OCI-LY7 (cell line): ENCODE data around the gene HACD3. TPM values are rescaled to one million over a fixed set of nuclear protein-coding genes. Genes with fewer than 3 reads are reported as not detected.

Experiments used
- BruUV-seq: library from RNA; stranded (reverse); fragments of 400-500 nt; replicated peaks from 2 replicates; lab custom pipeline; 2021; lab: Mats Ljungman, UMichigan
- CTCF ChIA-PET: fragments of 300-600 bp; sonication (Branson Sonifier 250); formaldehyde crosslinking; loops from one replicate; lab custom pipeline; 2022; ENCODE audit warnings: antibody characterized with exemption; ENCODE audit not compliant: unreplicated experiment; lab: Charles Lee
- POLR2A ChIA-PET: fragments of 300-600 bp; sonication (Branson Sonifier 250); formaldehyde crosslinking; loops from one replicate; lab custom pipeline; 2022; ENCODE audit warnings: antibody characterized with exemption; lab: Charles Lee
- DNase-seq: peaks from one replicate; pipeline ENCODE4 v3.0.0-alpha.2; 2015; ENCODE audit warnings: low spot score
- H2AFZ ChIP-seq: fragments of 200-600 bp; sonication (generic), shearing (Covaris generic); 2 replicates; pipeline ENCODE4 v1.6.1; 2014; ENCODE audit warnings: mild to moderate bottlenecking, antibody characterized with exemption, low read length, moderate library complexity
- H3K27ac ChIP-seq: fragments of 200-600 bp; sonication (generic); 2 replicates; pipeline ENCODE4 v1.5.1; 2014; ENCODE audit warnings: mixed run types, low read depth, mild to moderate bottlenecking, moderate library complexity, low read length, inconsistent platforms; ENCODE audit not compliant: poor library complexity, severe bottlenecking
- H3K36me3 ChIP-seq: fragments of 200-600 bp; sonication (generic); 2 replicates; pipeline ENCODE4 v1.6.1; 2014; ENCODE audit warnings: mild to moderate bottlenecking, antibody characterized with exemption, low read length, moderate library complexity, mixed read lengths; ENCODE audit not compliant: insufficient read depth
- H3K4me1 ChIP-seq: fragments of 200-600 bp; sonication (generic); 2 replicates; pipeline ENCODE4 v1.5.1; 2014; ENCODE audit warnings: mild to moderate bottlenecking, low read length; ENCODE audit not compliant: insufficient read depth, poor library complexity, severe bottlenecking
- H3K4me2 ChIP-seq: fragments of 200-600 bp; sonication (generic); 2 replicates; pipeline ENCODE4 v1.6.1; 2014; ENCODE audit warnings: mild to moderate bottlenecking, low read length
- H3K4me3 ChIP-seq: fragments of 200-600 bp; sonication (generic); 2 replicates; pipeline ENCODE4 v1.5.1; 2014; ENCODE audit warnings: mild to moderate bottlenecking, low read depth, low read length; ENCODE audit not compliant: poor library complexity, severe bottlenecking
- H3K79me2 ChIP-seq: fragments of 200-600 bp; sonication (generic); 2 replicates; pipeline ENCODE4 v1.6.1; 2016; ENCODE audit warnings: low read depth, mild to moderate bottlenecking, low read length, moderate library complexity, mixed read lengths; ENCODE audit not compliant: insufficient read depth
- H3K9me2 ChIP-seq: fragments of 200-600 bp; sonication (generic); 2 replicates; pipeline ENCODE4 v1.6.1; 2016; ENCODE audit warnings: mild to moderate bottlenecking, low read length, mixed read lengths; ENCODE audit not compliant: insufficient read depth
- H3K9me3 ChIP-seq: fragments of 200-600 bp; sonication (generic); 2 replicates; pipeline ENCODE4 v1.6.1; 2014; ENCODE audit warnings: mild to moderate bottlenecking, mixed run types, low read length, mixed read lengths
- H4K20me1 ChIP-seq: fragments of 200-600 bp; sonication (generic); 2 replicates; pipeline ENCODE4 v1.6.1; 2014; ENCODE audit warnings: mild to moderate bottlenecking, antibody characterized with exemption, low read length, moderate library complexity, mixed read lengths; ENCODE audit not compliant: insufficient read depth
- EZH2phosphoT487 ChIP-seq: fragments of 200-600 bp; sonication (generic); IDR thresholded peaks from 2 replicates; pipeline ENCODE4 v1.6.1; 2018; ENCODE audit warnings: low read depth, borderline replicate concordance, mild to moderate bottlenecking, mixed run types, antibody characterized with exemption, low read length, moderate library complexity, mixed read lengths
- intact Hi-C: fragments of 100-400 bp; cut with micrococcal nuclease; formaldehyde crosslinking; loops from one replicate; pipeline ENCODE4 v1.10.0; 2022; ENCODE audit not compliant: unreplicated experiment
- total RNA-seq, 2 experiments: library from RNA; depleted of rRNA in 1 of 2; stranded (reverse); fragments of >200 nt in 1 of 2; shearing (Covaris generic) in 1 of 2; gene quantifications; 2 replicates each; pipeline ENCODE4 v1.2.3, GENCODE V29; 2014 to 2022
- TF ChIP-seq, protein P1 (sequence below): fragments of 200-600 bp; sonication (generic); conservative IDR thresholded peaks from 2 replicates; pipeline ENCODE4 v1.5.1; 2014; ENCODE audit warnings: mild to moderate bottlenecking, antibody characterized with exemption, low read length, moderate library complexity, mixed read lengths

The HACD3 gene
- total RNA-seq, 2 experiments from 2014 or later, result 29.2 to 50.5 TPM

DNA sequence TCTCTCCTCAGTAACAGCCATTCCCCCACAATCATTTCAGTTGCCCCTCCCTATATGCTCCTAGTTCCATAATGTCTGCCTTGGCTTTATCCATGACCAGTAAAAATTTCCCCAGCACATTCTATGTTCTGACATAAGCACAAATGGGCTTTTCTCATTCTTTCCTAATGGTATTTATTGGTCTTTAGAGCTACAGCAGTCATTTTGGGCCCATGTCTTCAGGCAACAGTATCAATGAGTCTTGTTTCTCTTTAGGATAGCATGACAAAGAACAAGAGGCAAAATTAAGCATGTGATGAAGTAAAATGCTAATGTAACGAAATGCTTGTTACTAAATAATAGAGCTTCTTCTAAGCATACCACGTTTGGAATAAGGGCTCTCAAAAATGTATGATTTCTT, 20.9 kb upstream of the HACD3 start:
- no peak for DNase-seq
- ChIA-PET CTCF (no interaction called here), POLR2A (no interaction called here)
- Histone ChIP-seq H3K4me1 (no peaks in the 10 kb centered on the region), H2AFZ (no peak overlapping the region), H3K79me2 (peaks cover 21% of the 10 kb centered on the region; the same call in 1 of the 2 replicates), H3K9me2 (no peaks in the 10 kb centered on the region), H3K9me3 (no peaks in the 10 kb centered on the region), H3K36me3 (peaks cover 97% of the 10 kb centered on the region), H3K27ac (no peak overlapping the region), H3K4me2 (no peak overlapping the region), H3K4me3 (no peak overlapping the region), H4K20me1 (no peaks in the 10 kb centered on the region)
- BruUV-seq, result no TSS peak
- TF ChIP-seq, protein P1, sequence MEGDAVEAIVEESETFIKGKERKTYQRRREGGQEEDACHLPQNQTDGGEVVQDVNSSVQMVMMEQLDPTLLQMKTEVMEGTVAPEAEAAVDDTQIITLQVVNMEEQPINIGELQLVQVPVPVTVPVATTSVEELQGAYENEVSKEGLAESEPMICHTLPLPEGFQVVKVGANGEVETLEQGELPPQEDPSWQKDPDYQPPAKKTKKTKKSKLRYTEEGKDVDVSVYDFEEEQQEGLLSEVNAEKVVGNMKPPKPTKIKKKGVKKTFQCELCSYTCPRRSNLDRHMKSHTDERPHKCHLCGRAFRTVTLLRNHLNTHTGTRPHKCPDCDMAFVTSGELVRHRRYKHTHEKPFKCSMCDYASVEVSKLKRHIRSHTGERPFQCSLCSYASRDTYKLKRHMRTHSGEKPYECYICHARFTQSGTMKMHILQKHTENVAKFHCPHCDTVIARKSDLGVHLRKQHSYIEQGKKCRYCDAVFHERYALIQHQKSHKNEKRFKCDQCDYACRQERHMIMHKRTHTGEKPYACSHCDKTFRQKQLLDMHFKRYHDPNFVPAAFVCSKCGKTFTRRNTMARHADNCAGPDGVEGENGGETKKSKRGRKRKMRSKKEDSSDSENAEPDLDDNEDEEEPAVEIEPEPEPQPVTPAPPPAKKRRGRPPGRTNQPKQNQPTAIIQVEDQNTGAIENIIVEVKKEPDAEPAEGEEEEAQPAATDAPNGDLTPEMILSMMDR, result no peak
- TF ChIP-seq EZH2phosphoT487, result no peak
- intact Hi-C loops, result no loop called here

DNA sequence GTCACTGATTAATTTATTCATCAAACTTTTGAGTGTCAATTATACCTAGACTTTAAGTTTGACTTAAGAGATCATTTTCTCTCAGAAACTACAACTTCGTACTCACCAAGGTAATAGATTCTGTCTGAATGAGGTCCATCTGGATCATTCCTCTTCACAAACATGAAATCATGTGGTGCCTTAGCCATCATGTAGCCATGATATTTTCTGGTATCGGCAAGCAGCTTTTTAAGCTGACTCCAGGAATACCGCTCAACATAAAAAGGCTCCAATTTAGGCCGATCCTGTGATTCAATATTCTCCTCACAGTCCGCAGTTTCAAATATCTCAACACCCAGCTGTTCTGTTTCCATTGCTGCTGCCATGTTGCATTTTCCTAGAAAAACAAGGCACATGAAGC, 18.1 kb upstream of the HACD3 start:
- Histone ChIP-seq H3K4me2 (no peak overlapping the region), H3K9me2 (no peaks in the 10 kb centered on the region), H3K9me3 (no peaks in the 10 kb centered on the region), H3K4me3 (no peak overlapping the region), H2AFZ (no peak overlapping the region), H3K36me3 (peaks cover 84% of the 10 kb centered on the region), H3K4me1 (peaks cover 13% of the 10 kb centered on the region), H3K79me2 (peaks cover 46% of the 10 kb centered on the region), H3K27ac (no peak overlapping the region), H4K20me1 (peaks cover 15% of the 10 kb centered on the region)
- TF ChIP-seq EZH2phosphoT487, result no peak
- TF ChIP-seq, protein P1, result no peak
- DNase-seq, result no peak
- POLR2A ChIA-PET, result interaction anchor here (0.9 to 1.0 kb wide), 2 partner anchors 17 to 28 kb away, joined by 4 read pairs; no protein-coding TSS in a partner anchor
- CTCF ChIA-PET, result no interaction called here
- intact Hi-C loops, result no loop called here
- BruUV-seq, result no TSS peak

DNA sequence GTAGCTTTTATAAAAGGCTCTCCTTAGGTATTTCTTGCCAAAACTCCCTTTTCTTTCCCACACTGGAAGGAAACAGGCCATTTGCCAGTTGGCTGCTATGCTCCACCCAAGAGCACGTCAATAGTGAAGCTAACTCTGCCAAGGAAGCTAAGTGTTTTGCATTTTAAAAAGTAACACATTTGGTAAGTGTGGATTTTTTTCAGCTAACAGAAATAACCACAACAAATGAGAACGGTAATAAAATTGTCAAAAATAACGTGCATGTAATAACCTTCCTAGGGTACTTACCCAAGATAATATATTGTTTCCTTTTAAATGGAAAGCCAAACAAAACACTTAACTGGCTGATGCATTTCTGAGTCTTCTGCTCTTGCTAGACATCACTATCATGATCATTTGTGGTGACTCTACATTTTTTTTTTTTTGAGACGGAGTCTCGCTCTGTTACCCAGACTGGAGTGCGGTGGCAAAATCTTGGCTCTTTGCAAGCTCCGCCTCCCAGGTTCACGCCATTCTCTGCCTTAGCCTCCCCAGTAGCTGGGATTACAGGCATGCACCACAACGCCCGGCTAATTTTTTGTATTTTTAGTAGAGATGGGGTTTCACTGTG, 17.4 kb upstream of the HACD3 start:
- CTCF ChIA-PET, result no interaction called here
- no peak for DNase-seq
- Histone ChIP-seq H3K79me2 (peaks cover 47% of the 10 kb centered on the region), H3K9me3 (no peaks in the 10 kb centered on the region), H3K4me2 (no peak overlapping the region), H4K20me1 (peaks cover 15% of the 10 kb centered on the region), H3K4me3 (no peak overlapping the region), H3K36me3 (peaks cover 77% of the 10 kb centered on the region), H2AFZ (no peak overlapping the region), H3K27ac (no peak overlapping the region), H3K4me1 (peaks cover 13% of the 10 kb centered on the region), H3K9me2 (no peaks in the 10 kb centered on the region)
- TF ChIP-seq, protein P1, result no peak
- no peak for TF ChIP-seq EZH2phosphoT487
- intact Hi-C loops, result no loop called here
- POLR2A ChIA-PET, result interaction anchor here (0.7 to 1.4 kb wide), 4 partner anchors 12 to 27 kb away, joined by 3 to 4 read pairs (median 4); no protein-coding TSS in a partner anchor
- BruUV-seq, result no TSS peak
